ENCODE measurements around the gene ZNF232. TPM values are rescaled to one million over a fixed set of nuclear protein-coding genes. Genes with fewer than 3 reads are reported as not detected.

Gene ZNF232
- polyA plus RNA-seq, 1 of the 3 experiments (the other 2 are of a cell fraction), result 3.4 TPM

GRCh38 chr17:5120036-5120435 is 8.4 kb upstream of the ZNF232 start:
- Histone ChIP-seq H2AFZ (ENCODE audit: low read depth) (no peak overlapping the region), H4K20me1 (ENCODE audit: insufficient read depth) (no peaks in the 10 kb centered on the region), H3K4me1 (ENCODE audit: control insufficient read depth in 1 of 2, insufficient read depth in 2 of 2, low read depth in 1 of 2, low read length in 1 of 2) (no peaks in the 10 kb centered on the region; a peak in 1 of 4 replicates), H3K4me2 (no peak overlapping the region), H3K9me2 (no peaks in the 10 kb centered on the region), H3F3A (replicated peaks; ENCODE audit: insufficient read depth) (no peaks in the 10 kb centered on the region), H3K9ac (no peak overlapping the region), H3K27me3 (ENCODE audit: insufficient read depth) (peaks cover 13% of the 10 kb centered on the region; the same call in 1 of the 2 replicates), H3K79me2 (ENCODE audit: insufficient read depth) (no peaks in the 10 kb centered on the region), H3K27ac (ENCODE audit: low read depth in 2 of 2, low read length in 1 of 2) (no peak overlapping the region), H3K4me3 (ENCODE audit: low read depth in 2 of 2, low read length in 1 of 2) (no peak overlapping the region), H3K9me3 (no peaks in the 10 kb centered on the region), H3K36me3 (replicated peaks in 1 of 2; ENCODE audit: control insufficient read depth in 1 of 2, insufficient read depth in 2 of 2, low read length in 1 of 2) (no peaks in the 10 kb centered on the region)
- ChIA-PET POLR2A (no interaction called here), CTCF (no interaction called here)
- TF ChIP-seq TCF12 (IDR thresholded peaks at IDR 0.05) (no peak), NRF1 (IDR thresholded peaks at IDR 0.05; ENCODE audit: low read depth, low read length) (no peak), GATA2 (CRISPR knock-in tag; IDR thresholded peaks at IDR 0.05) (no peak), TEAD4 (IDR thresholded peaks at IDR 0.05; ENCODE audit: borderline replicate concordance, insufficient read depth) (no peak), RFX5 (IDR thresholded peaks at IDR 0.05; ENCODE audit: low read length) (no peak), MXI1 (IDR thresholded peaks at IDR 0.05; ENCODE audit: low read depth, low read length) (no peak), SIN3A (IDR thresholded peaks at IDR 0.05; ENCODE audit: borderline replicate concordance, low read depth, low read length) (no peak), USF2 (IDR thresholded peaks at IDR 0.05; ENCODE audit: borderline replicate concordance, low read depth, low read length) (no peak), ELF1 (IDR thresholded peaks at IDR 0.05) (no peak), RXRA (IDR thresholded peaks at IDR 0.05; ENCODE audit: borderline replicate concordance, low read depth) (no peak), SMC3 (IDR thresholded peaks at IDR 0.05; ENCODE audit: low read depth, low read length) (no peak), EZH2phosphoT487 (IDR thresholded peaks at IDR 0.05; ENCODE audit: borderline replicate concordance, low read depth) (no peak)
- TF ChIP-seq, protein P1, sequence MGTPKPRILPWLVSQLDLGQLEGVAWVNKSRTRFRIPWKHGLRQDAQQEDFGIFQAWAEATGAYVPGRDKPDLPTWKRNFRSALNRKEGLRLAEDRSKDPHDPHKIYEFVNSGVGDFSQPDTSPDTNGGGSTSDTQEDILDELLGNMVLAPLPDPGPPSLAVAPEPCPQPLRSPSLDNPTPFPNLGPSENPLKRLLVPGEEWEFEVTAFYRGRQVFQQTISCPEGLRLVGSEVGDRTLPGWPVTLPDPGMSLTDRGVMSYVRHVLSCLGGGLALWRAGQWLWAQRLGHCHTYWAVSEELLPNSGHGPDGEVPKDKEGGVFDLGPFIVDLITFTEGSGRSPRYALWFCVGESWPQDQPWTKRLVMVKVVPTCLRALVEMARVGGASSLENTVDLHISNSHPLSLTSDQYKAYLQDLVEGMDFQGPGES (IDR thresholded peaks at IDR 0.05; ENCODE audit: low read depth, low read length), result no peak
- no peak for DNase-seq
- 38% methylated on average over 4 of the region's 7 CpGs for WGBS (ENCODE audit: low lambda C conversion rate)

GRCh38 chr17:5118219-5118618 is 6.5 kb upstream of the ZNF232 start:
- TF ChIP-seq SIN3A (IDR thresholded peaks at IDR 0.05; ENCODE audit: borderline replicate concordance, low read depth, low read length) (no peak), FOXJ3 (CRISPR knock-in tag; IDR thresholded peaks at IDR 0.05) (no peak), YY1 (IDR thresholded peaks at IDR 0.05; ENCODE audit: low read depth) (no peak), RXRA (IDR thresholded peaks at IDR 0.05; ENCODE audit: borderline replicate concordance, low read depth) (no peak), EP300 (IDR thresholded peaks at IDR 0.05; ENCODE audit: borderline replicate concordance in 1 of 2, low read depth in 1 of 2, low read length in 1 of 2) (no peak), SMC3 (IDR thresholded peaks at IDR 0.05; ENCODE audit: low read depth, low read length) (no peak), POLR2AphosphoS5 (IDR thresholded peaks at IDR 0.05; ENCODE audit: low read depth, low read length) (no peak), RFX5 (IDR thresholded peaks at IDR 0.05; ENCODE audit: low read length) (no peak), MXI1 (IDR thresholded peaks at IDR 0.05; ENCODE audit: low read depth, low read length) (no peak), JUND (IDR thresholded peaks at IDR 0.05) (no peak), GATA2 (CRISPR knock-in tag; IDR thresholded peaks at IDR 0.05) (no peak)
- TF ChIP-seq, protein P2, sequence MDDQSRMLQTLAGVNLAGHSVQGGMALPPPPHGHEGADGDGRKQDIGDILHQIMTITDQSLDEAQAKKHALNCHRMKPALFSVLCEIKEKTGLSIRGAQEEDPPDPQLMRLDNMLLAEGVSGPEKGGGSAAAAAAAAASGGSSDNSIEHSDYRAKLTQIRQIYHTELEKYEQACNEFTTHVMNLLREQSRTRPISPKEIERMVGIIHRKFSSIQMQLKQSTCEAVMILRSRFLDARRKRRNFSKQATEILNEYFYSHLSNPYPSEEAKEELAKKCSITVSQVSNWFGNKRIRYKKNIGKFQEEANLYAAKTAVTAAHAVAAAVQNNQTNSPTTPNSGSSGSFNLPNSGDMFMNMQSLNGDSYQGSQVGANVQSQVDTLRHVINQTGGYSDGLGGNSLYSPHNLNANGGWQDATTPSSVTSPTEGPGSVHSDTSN (IDR thresholded peaks at IDR 0.05), result no peak
- TF ChIP-seq, protein P1 (IDR thresholded peaks at IDR 0.05; ENCODE audit: low read depth, low read length), result no peak
- Histone ChIP-seq H3K4me2 (no peak overlapping the region), H3K4me1 (ENCODE audit: control insufficient read depth in 1 of 2, insufficient read depth in 2 of 2, low read depth in 1 of 2, low read length in 1 of 2) (no peaks in the 10 kb centered on the region; a peak in 1 of 4 replicates), H3F3A (replicated peaks; ENCODE audit: insufficient read depth) (peaks cover 3% of the 10 kb centered on the region), H3K9me2 (peaks cover 4% of the 10 kb centered on the region; the same call in 1 of the 2 replicates), H3K27ac (ENCODE audit: low read depth in 2 of 2, low read length in 1 of 2) (no peak overlapping the region), H3K9ac (no peak overlapping the region), H4K20me1 (ENCODE audit: insufficient read depth) (no peaks in the 10 kb centered on the region), H2AFZ (ENCODE audit: low read depth) (no peak overlapping the region), H3K4me3 (ENCODE audit: low read depth in 2 of 2, low read length in 1 of 2) (no peak overlapping the region), H3K9me3 (no peaks in the 10 kb centered on the region), H3K36me3 (replicated peaks in 1 of 2; ENCODE audit: control insufficient read depth in 1 of 2, insufficient read depth in 2 of 2, low read length in 1 of 2) (peaks cover 2 to 4% of the 10 kb centered on the region in 2 experiments), H3K79me2 (ENCODE audit: insufficient read depth) (no peaks in the 10 kb centered on the region), H3K27me3 (ENCODE audit: insufficient read depth) (peaks cover 13% of the 10 kb centered on the region; the same call in 1 of the 2 replicates)
- POLR2A ChIA-PET, result no interaction called here
- WGBS (ENCODE audit: low lambda C conversion rate), result 38% methylated on average over 3 of the region's 6 CpGs
- DNase-seq, result no peak
- CTCF ChIA-PET, result no interaction called here
